IMR-90 (cell line): ENCODE data around the gene NPTX1. TPM values are rescaled to one million over a fixed set of nuclear protein-coding genes. Genes with fewer than 3 reads are reported as not detected.
A peak's percentile ranks its signal among the peaks of the same experiment; 100 is the strongest.

ENCODE experiments used
- ATAC-seq: fragments of 200-7000 bp; cut with Tn5 transposase; 2 replicates; pipeline ENCODE4 v1.9.1; 2020; ENCODE audit warnings: low read depth, mild to moderate bottlenecking, moderate library complexity
- BruUV-seq: library from RNA; stranded (reverse); fragments of 400-500 nt; replicated peaks from 2 replicates; lab custom pipeline; 2021; lab: Mats Ljungman, UMichigan
- CTCF ChIA-PET: fragments of 300-600 bp; formaldehyde crosslinking; extraction: SDS; loops from one replicate; lab custom pipeline; 2021; ENCODE audit warnings: antibody characterized with exemption; lab: Yijun Ruan, JAX
- POLR2A ChIA-PET: fragments of 300-600 bp; sonication (Branson Sonifier 250); formaldehyde crosslinking; loops from one replicate; lab custom pipeline; 2022; ENCODE audit warnings: antibody characterized with exemption; ENCODE audit not compliant: unreplicated experiment; lab: Charles Lee
- DNase-seq: peaks from one replicate; pipeline ENCODE4 v3.0.0; 2013
- H2AFZ ChIP-seq: replicated peaks from 2 replicates; pipeline ENCODE3; 2013; ENCODE audit warnings: low read length, mild to moderate bottlenecking; ENCODE audit not compliant: poor library complexity
- H2AK5ac ChIP-seq: 2 replicates; pipeline ENCODE4 v1.6.1; 2013; ENCODE audit warnings: low read depth, low read length, inconsistent platforms
- H2AK9ac ChIP-seq: replicated peaks from 2 replicates; pipeline ENCODE3; 2013; ENCODE audit warnings: mild to moderate bottlenecking, low read depth, low read length, moderate library complexity; ENCODE audit not compliant: poor library complexity
- H2BK120ac ChIP-seq: 2 replicates; pipeline ENCODE4 v1.6.1; 2013; ENCODE audit warnings: low read depth, low read length, inconsistent platforms
- H2BK15ac ChIP-seq: 3 replicates; pipeline ENCODE4 v1.6.1; 2013; ENCODE audit warnings: low read depth, low read length, inconsistent platforms
- H2BK20ac ChIP-seq: 2 replicates; pipeline ENCODE4 v1.6.1; 2013; ENCODE audit warnings: low read depth, mild to moderate bottlenecking, inconsistent platforms, low read length, moderate library complexity
- H2BK5ac ChIP-seq: 2 replicates; pipeline ENCODE4 v1.6.1; 2013; ENCODE audit warnings: mild to moderate bottlenecking, low read depth, low read length, inconsistent platforms; ENCODE audit not compliant: poor library complexity, severe bottlenecking
- H3K14ac ChIP-seq: replicated peaks from 2 replicates; pipeline ENCODE4 v1.6.1; 2013; ENCODE audit warnings: low read depth, low read length, inconsistent platforms
- H3K18ac ChIP-seq: 2 replicates; pipeline ENCODE4 v1.6.1; 2013; ENCODE audit warnings: low read depth, low read length, control low read depth
- H3K23ac ChIP-seq: 2 replicates; pipeline ENCODE4 v1.6.1; 2013; ENCODE audit warnings: low read depth, low read length, inconsistent platforms
- H3K27ac ChIP-seq: 2 replicates; pipeline ENCODE4 v1.5.1; 2013; ENCODE audit warnings: mild to moderate bottlenecking, control low read depth, low read length; ENCODE audit not compliant: insufficient read depth
- H3K27me3 ChIP-seq: 2 replicates; pipeline ENCODE4 v1.6.1; 2013; ENCODE audit warnings: low read length; ENCODE audit not compliant: control insufficient read depth, insufficient read depth
- H3K36me3 ChIP-seq: 2 replicates; pipeline ENCODE4 v1.6.1; 2013; ENCODE audit warnings: low read length, mixed read lengths; ENCODE audit not compliant: control insufficient read depth, insufficient read depth
- H3K4ac ChIP-seq: 2 replicates; pipeline ENCODE4 v1.6.1; 2013; ENCODE audit warnings: low read depth, low read length, inconsistent platforms
- H3K4me1 ChIP-seq: 2 replicates; pipeline ENCODE4 v1.6.1; 2013; ENCODE audit warnings: low read length, mixed read lengths; ENCODE audit not compliant: control insufficient read depth, insufficient read depth
- H3K4me2 ChIP-seq: 2 replicates; pipeline ENCODE4 v1.6.1; 2013; ENCODE audit warnings: low read depth, mild to moderate bottlenecking, control low read depth, low read length, moderate library complexity
- H3K4me3 ChIP-seq: 2 replicates; pipeline ENCODE4 v1.5.1; 2013; ENCODE audit warnings: low read depth, mild to moderate bottlenecking, control low read depth, low read length, moderate library complexity; ENCODE audit not compliant: insufficient read depth
- H3K56ac ChIP-seq: 2 replicates; pipeline ENCODE4 v1.6.1; 2013; ENCODE audit warnings: low read length, inconsistent platforms; ENCODE audit not compliant: insufficient read depth; ENCODE audit errors: extremely low read depth
- H3K79me1 ChIP-seq, 2 experiments: 2 replicates each; pipeline ENCODE4 v1.6.1; 2013; ENCODE audit warnings: low read length in 2 of 2, inconsistent platforms in 1 of 2, low read depth in 1 of 2
- H3K9ac ChIP-seq: 2 replicates; pipeline ENCODE4 v1.6.1; 2013; ENCODE audit warnings: low read depth, low read length, control low read depth
- H3K9me1 ChIP-seq: 2 replicates; pipeline ENCODE4 v1.6.1; 2013; ENCODE audit warnings: low read length, inconsistent platforms; ENCODE audit not compliant: insufficient read depth
- H3K9me3 ChIP-seq: 2 replicates; pipeline ENCODE4 v1.6.1; 2013; ENCODE audit warnings: low read length; ENCODE audit not compliant: control insufficient read depth, insufficient read depth
- H4K20me1 ChIP-seq: 2 replicates; pipeline ENCODE4 v1.6.1; 2013; ENCODE audit warnings: low read length, inconsistent platforms; ENCODE audit not compliant: insufficient read depth
- H4K5ac ChIP-seq: 2 replicates; pipeline ENCODE4 v1.6.1; 2013; ENCODE audit warnings: mild to moderate bottlenecking, low read depth, low read length, control low read depth
- H4K8ac ChIP-seq, 2 experiments: 2 replicates each; pipeline ENCODE4 v1.6.1; 2013; ENCODE audit warnings: low read depth in 2 of 2, low read length in 2 of 2, control low read depth in 1 of 2, inconsistent platforms in 1 of 2
- H4K91ac ChIP-seq: 2 replicates; pipeline ENCODE4 v1.6.1; 2013; ENCODE audit warnings: low read depth, low read length, inconsistent platforms; ENCODE audit not compliant: insufficient read depth
- CHD1 ChIP-seq: IDR thresholded peaks from 2 replicates; pipeline ENCODE4 v1.6.1; 2012; ENCODE audit warnings: low read depth, low read length, improper control_type of control experiment
- MAZ ChIP-seq: IDR thresholded peaks from 2 replicates; pipeline ENCODE4 v1.6.1; 2012; ENCODE audit warnings: low read depth, mild to moderate bottlenecking, low read length, improper control_type of control experiment, moderate library complexity, borderline replicate concordance
- MXI1 ChIP-seq: IDR thresholded peaks from 2 replicates; pipeline ENCODE4 v1.6.1; 2012; ENCODE audit warnings: low read depth, mild to moderate bottlenecking, low read length, moderate library complexity, borderline replicate concordance
- RAD21 ChIP-seq: IDR thresholded peaks from 2 replicates; pipeline ENCODE4 v1.6.1; 2012; ENCODE audit warnings: low read length, improper control_type of control experiment
- SMC3 ChIP-seq: fragments of 150-350 bp; IDR thresholded peaks from 2 replicates; pipeline ENCODE4 v1.6.1; 2016; ENCODE audit warnings: low read depth, mild to moderate bottlenecking, antibody characterized with exemption, low read length, moderate library complexity
- WGBS, 2 experiments: methylation state at CpG; one replicate each; pipeline versions ENCODE4 v1.1.5 to v1.1.7; 2013; ENCODE audit warnings: missing lambda C conversion rate in 2 of 2; ENCODE audit not compliant: insufficient read length in 1 of 2; ENCODE audit errors: extremely low coverage in 2 of 2; 5-methylcytosine and 5-hydroxymethylcytosine counted together
- dilution Hi-C: fragments of 300-500 bp; cut with HindIII; formaldehyde crosslinking; loops from one replicate; pipeline ENCODE4 v1.14.3; 2018; ENCODE audit warnings: low sequenced_read_pairs; ENCODE audit not compliant: unreplicated experiment
- in situ Hi-C: fragments of 300-500 bp; cut with MboI; formaldehyde crosslinking; loops from 3 replicates; pipeline ENCODE4 v1.14.3; 2019; ENCODE audit warnings: low sequenced_read_pairs, inconsistent platforms, mixed read lengths
- intact Hi-C: fragments of 100-400 bp; cut with micrococcal nuclease; formaldehyde crosslinking; loops from 2 replicates; pipeline ENCODE4 v1.10.0; 2022
- polyA plus RNA-seq, 3 experiments: library from polyadenylated mRNA; depleted of rRNA; stranded (reverse); fragments of >200 nt; gene quantifications; 2 replicates each; pipeline ENCODE4 v1.2.3, GENCODE V29; 2012; ENCODE audit warnings: low replicate concordance in 1 of 3
- total RNA-seq: library from RNA; depleted of rRNA; stranded (reverse); fragments of >200 nt; gene quantifications from 2 replicates; pipeline ENCODE4 v1.2.3, GENCODE V29; 2012

Gene NPTX1
- total and polyA plus RNA-seq, 2 of the 4 experiments (the other 2 are of a cell fraction), result 20.8 to 39.5 TPM

GRCh38 chr17:80433916-80434666 is 42.3 kb downstream of the NPTX1 start:
- BruUV-seq, result no TSS peak

More at GRCh38 chr17:80433916-80434666, 42.3 kb downstream of the NPTX1 start:
- Histone ChIP-seq H3K27ac (peak overlapping the region; percentile 16; the same call in 1 of the 2 replicates), H3K56ac (no peak overlapping the region), H3K4ac (no peak overlapping the region; the same call in 1 of the 2 replicates), H3K14ac (no peak overlapping the region), H3K27me3 (no peaks in the 10 kb centered on the region), H2BK20ac (no peak overlapping the region), H3K18ac (no peak overlapping the region; the same call in 1 of the 2 replicates), H2BK5ac (no peak overlapping the region), H3K23ac (no peak overlapping the region), H2BK15ac (no peak overlapping the region), H3K4me2 (no peak overlapping the region; the same call in 1 of the 2 replicates), H4K91ac (no peak overlapping the region), H3K9me1 (no peaks in the 10 kb centered on the region), H4K5ac (no peak overlapping the region), H3K4me1 (peaks cover 2% of the 10 kb centered on the region; the same call in 1 of the 2 replicates), H4K20me1 (no peaks in the 10 kb centered on the region), H3K9me3 (no peaks in the 10 kb centered on the region), H3K9ac (no peak overlapping the region), H2AFZ (no peak overlapping the region), H4K8ac (no peak overlapping the region), H2BK120ac (no peak overlapping the region), H2AK5ac (no peak overlapping the region), H3K36me3 (peaks cover 5% of the 10 kb centered on the region; the same call in 1 of the 2 replicates), H2AK9ac (no peak overlapping the region), H3K4me3 (no peak overlapping the region), H3K79me1 (no peaks in the 10 kb centered on the region)
- intact Hi-C loops, result no loop called here
- CTCF ChIA-PET, result no interaction called here
- dilution Hi-C loops, result no loop called here
- TF ChIP-seq SMC3 (no peak), CHD1 (no peak), MAZ (no peak), MXI1 (no peak), RAD21 (no peak)
- POLR2A ChIA-PET, result no interaction called here
- peak; percentile 58 for ATAC-seq
- in situ Hi-C loops, result loop anchor here (5.0 kb wide), 1 partner anchor 138 kb away; no protein-coding TSS in a partner anchor
- 95% methylated on average over 4 of the region's 12 CpGs; no CpG with 5 or more reads in 1 of the 2 experiments for WGBS, 2 experiments
- DNase-seq, result peak; percentile 63
